Stimulated activated CD4-positive, alpha-beta T cell treated with anti-CD3 and anti-CD28 coated beads, Interleukin-4, amount 100 ng/mL, for 24 hours (primary cell): ENCODE measurements around the gene FGF9.

ENCODE experiments used
- DNase-seq: peaks from one replicate; pipeline ENCODE4 v3.0.0-alpha.2; 2020

FGF9 gene

GRCh38 chr13:21675095-21675991 lies 4.5 kb downstream of the FGF9 start:
- DNase-seq: peak; percentile 47

GRCh38 chr13:21676611-21677021 lies 5.7 kb downstream of the FGF9 start:
- no peak for DNase-seq

- no peak for DNase-seq
Observed at GRCh38 chr13:21677075-21677623, 6.3 kb downstream of the FGF9 start.

- no peak for DNase-seq
Observed at GRCh38 chr13:21683034-21683733, 12.3 kb downstream of the FGF9 start.

GRCh38 chr13:21684576-21684975 lies 13.7 kb downstream of the FGF9 start:
- DNase-seq: no peak

- DNase-seq: no peak
Observed at GRCh38 chr13:21685485-21686064, 14.7 kb downstream of the FGF9 start.

GRCh38 chr13:21686751-21687391 lies 16.0 kb downstream of the FGF9 start:
- peak; percentile 27 for DNase-seq

- no peak for DNase-seq
Observed at GRCh38 chr13:21688056-21688455, 17.2 kb downstream of the FGF9 start.

- no peak for DNase-seq
Observed at GRCh38 chr13:21689097-21689496, 18.2 kb downstream of the FGF9 start.

- no peak for DNase-seq
Observed at GRCh38 chr13:21690955-21691354, 20.1 kb downstream of the FGF9 start.

- no peak for DNase-seq
Observed at GRCh38 chr13:21691500-21691899, 20.6 kb downstream of the FGF9 start.

GRCh38 chr13:21691928-21692327 lies 21.1 kb downstream of the FGF9 start:
- no peak for DNase-seq

GRCh38 chr13:21694831-21695230 lies 24.0 kb downstream of the FGF9 start:
- no peak for DNase-seq

- no peak for DNase-seq
Observed at GRCh38 chr13:21695546-21695945, 24.7 kb downstream of the FGF9 start.

GRCh38 chr13:21696865-21697448 lies 26.1 kb downstream of the FGF9 start:
- DNase-seq: no peak

- DNase-seq: no peak
Observed at GRCh38 chr13:21698817-21699679, 28.2 kb downstream of the FGF9 start.

- no peak for DNase-seq
Observed at GRCh38 chr13:21701460-21701859, 30.6 kb downstream of the FGF9 start.

GRCh38 chr13:21703846-21704245 lies 33.0 kb downstream of the FGF9 start:
- no peak for DNase-seq

GRCh38 chr13:21707586-21707985 lies 36.7 kb downstream of the FGF9 start:
- DNase-seq: no peak

- DNase-seq: no peak
Observed at GRCh38 chr13:21709697-21710096, 38.8 kb downstream of the FGF9 start.

GRCh38 chr13:21710163-21710562 lies 39.3 kb downstream of the FGF9 start:
- no peak for DNase-seq

- no peak for DNase-seq
Observed at GRCh38 chr13:21717817-21718216, 46.9 kb downstream of the FGF9 start.
